ENCODE measurements around the gene FAM13C. TPM values are rescaled to one million over a fixed set of nuclear protein-coding genes. Genes with fewer than 3 reads are reported as not detected.

The FAM13C gene
- total and polyA plus RNA-seq, 10 donors: 1.5 to 19.7 (median 8.9) TPM

- TF ChIP-seq POLR2A (IDR thresholded peaks at IDR 0.05) (no peak), POLR2AphosphoS5 (IDR thresholded peaks at IDR 0.05) (no peak), CTCF (IDR thresholded peaks at IDR 0.05 in 8 of 11, conservative IDR thresholded peaks at IDR 0.05 in 3 of 11) (no peak)
- Histone ChIP-seq H3K4me3 (no peak overlapping the region), H3K36me3 (no peaks in the 10 kb centered on the region), H3K9me3 (no peaks in the 10 kb centered on the region), H3K27ac (no peak overlapping the region), H3K4me1 (peaks cover 0 to 5% (median 0%) of the 10 kb centered on the region in 6 donors), H3K27me3 (replicated peaks in 1 of 7) (no peaks in the 10 kb centered on the region)
- 62 to 79% (median 75%) methylated on average over 1 of the region's 1 CpG for WGBS, 5 donors
- no peak for DNase-seq
- intact Hi-C loops (cut with DNase I; ENCODE audit: low total_unique reads): no loop called here
These were observed 28.6 kb downstream of the FAM13C start for GRCh38 chr10:59333701-59334100.

GRCh38 chr10:59332581-59332980, 29.8 kb downstream of the FAM13C start:
- H3K4me3 ChIP-seq: no peak overlapping the region
- DNase-seq: no peak
- no peaks in the 10 kb centered on the region for H3K27me3 ChIP-seq (replicated peaks in 1 of 7)
- no peak overlapping the region for H3K27ac ChIP-seq
- H3K4me1 ChIP-seq: peaks cover 0 to under 1% (median 0%) of the 10 kb centered on the region in 6 donors
- intact Hi-C loops (cut with DNase I; ENCODE audit: low total_unique reads): no loop called here
- TF ChIP-seq POLR2AphosphoS5 (IDR thresholded peaks at IDR 0.05) (no peak), CTCF (IDR thresholded peaks at IDR 0.05 in 8 of 11, conservative IDR thresholded peaks at IDR 0.05 in 3 of 11) (no peak), POLR2A (IDR thresholded peaks at IDR 0.05) (no peak)
- H3K36me3 ChIP-seq: no peaks in the 10 kb centered on the region
- no peaks in the 10 kb centered on the region for H3K9me3 ChIP-seq

GRCh38 chr10:59331661-59332060, 30.7 kb downstream of the FAM13C start:
- Histone ChIP-seq H3K9me3 (no peaks in the 10 kb centered on the region), H3K27me3 (replicated peaks in 1 of 7) (no peaks in the 10 kb centered on the region), H3K4me3 (no peak overlapping the region), H3K36me3 (no peaks in the 10 kb centered on the region), H3K4me1 (no peaks in the 10 kb centered on the region), H3K27ac (no peak overlapping the region)
- intact Hi-C loops (cut with DNase I; ENCODE audit: low total_unique reads): no loop called here
- no peak for DNase-seq
- no peak for TF ChIP-seq POLR2AphosphoS5 (IDR thresholded peaks at IDR 0.05)
- no peak for TF ChIP-seq CTCF (IDR thresholded peaks at IDR 0.05 in 8 of 11, conservative IDR thresholded peaks at IDR 0.05 in 3 of 11)
- TF ChIP-seq POLR2A (IDR thresholded peaks at IDR 0.05): no peak

GRCh38 chr10:59325116-59325515, 37.2 kb downstream of the FAM13C start:
- TF ChIP-seq POLR2AphosphoS5 (IDR thresholded peaks at IDR 0.05) (no peak), CTCF (IDR thresholded peaks at IDR 0.05 in 8 of 11, conservative IDR thresholded peaks at IDR 0.05 in 3 of 11) (no peak), POLR2A (IDR thresholded peaks at IDR 0.05) (no peak)
- no peak for DNase-seq
- Histone ChIP-seq H3K4me3 (no peak overlapping the region), H3K4me1 (peaks cover 0 to 3% (median 0%) of the 10 kb centered on the region in 6 donors), H3K27me3 (replicated peaks in 1 of 7) (no peaks in the 10 kb centered on the region), H3K9me3 (no peaks in the 10 kb centered on the region), H3K27ac (no peak overlapping the region), H3K36me3 (no peaks in the 10 kb centered on the region)
- intact Hi-C loops (cut with DNase I; ENCODE audit: low total_unique reads): no loop called here

Data from spleen (tissue), 11 donors.